GM12878 (cell line): ENCODE data around the gene IRAG1.

Source experiments
- BRCA1 ChIP-seq: IDR thresholded peaks from 2 replicates; pipeline ENCODE4 v1.6.1; 2011; ENCODE audit warnings: low read depth, low read length, improper control_type of control experiment
- CTCF ChIP-seq, 3 experiments: IDR thresholded peaks in 2 of 3; conservative IDR thresholded peaks in 1 of 3; 2 replicates each; pipeline ENCODE4 v1.5.1; 2011; ENCODE audit warnings: low read depth in 3 of 3, low read length in 3 of 3, mild to moderate bottlenecking in 3 of 3, control low read depth in 2 of 3, moderate library complexity in 2 of 3, inconsistent platforms in 1 of 3, mixed read lengths in 1 of 3; ENCODE audit not compliant: control insufficient read depth in 2 of 3, insufficient read depth in 1 of 3; ENCODE audit errors: extremely low read depth in 1 of 3
- CUX1 ChIP-seq: IDR thresholded peaks from 2 replicates; pipeline ENCODE4 v1.6.1; 2012; ENCODE audit warnings: improper control_type of control experiment, low read depth, low read length; ENCODE audit not compliant: insufficient replicate concordance
- EZH2 ChIP-seq: IDR thresholded peaks from 2 replicates; pipeline ENCODE4 v1.6.1; 2012; ENCODE audit warnings: low read depth, mild to moderate bottlenecking, control low read depth, inconsistent platforms, low read length, borderline replicate concordance; ENCODE audit not compliant: control insufficient read depth
- GABPA ChIP-seq: IDR thresholded peaks from 2 replicates; pipeline ENCODE4 v1.6.1; 2014; ENCODE audit warnings: antibody characterized with exemption, low read depth, mild to moderate bottlenecking, inconsistent platforms
- MXI1 ChIP-seq: fragments of 150-350 bp; IDR thresholded peaks from 2 replicates; pipeline ENCODE4 v1.6.1; 2011; ENCODE audit warnings: low read depth, mild to moderate bottlenecking, inconsistent platforms, low read length, improper control_type of control experiment
- NBN ChIP-seq: fragments of 450-650 bp; IDR thresholded peaks from 2 replicates; pipeline ENCODE4 v1.6.1; 2016
- POLR2A ChIP-seq: IDR thresholded peaks from 2 replicates; pipeline ENCODE4 v1.6.1; 2011; ENCODE audit warnings: low read depth, mild to moderate bottlenecking, low read length
- POLR2AphosphoS5 ChIP-seq: IDR thresholded peaks from 2 replicates; pipeline ENCODE4 v1.6.1; 2011; ENCODE audit warnings: mild to moderate bottlenecking, low read length, inconsistent platforms
- RUNX3 ChIP-seq: IDR thresholded peaks from 2 replicates; pipeline ENCODE4 v1.6.1; 2012; ENCODE audit warnings: low read length, inconsistent platforms
- SUZ12 ChIP-seq: fragments of 200-600 bp; sonication (generic); IDR thresholded peaks from one replicate; pipeline ENCODE4 v1.6.1; 2018; ENCODE audit warnings: antibody characterized with exemption, mild to moderate bottlenecking; ENCODE audit not compliant: unreplicated experiment
- USF1 ChIP-seq: IDR thresholded peaks from 2 replicates; pipeline ENCODE4 v1.6.1; 2011; ENCODE audit warnings: borderline replicate concordance, low read depth, mild to moderate bottlenecking, moderate library complexity, mixed read lengths, low read length; ENCODE audit not compliant: insufficient read depth; ENCODE audit errors: extremely low read length
- ZZZ3 ChIP-seq: IDR thresholded peaks from 2 replicates; pipeline ENCODE4 v1.6.1; 2011; ENCODE audit warnings: low read depth; ENCODE audit not compliant: control insufficient read depth, insufficient read length

- TF ChIP-seq POLR2AphosphoS5 = no peak
- no peak for TF ChIP-seq USF1
- no peak for TF ChIP-seq BRCA1
- no peak for TF ChIP-seq MXI1
- TF ChIP-seq GABPA = no peak
- no peak for TF ChIP-seq POLR2A
- TF ChIP-seq RUNX3 = no peak
- no peak for TF ChIP-seq SUZ12
- TF ChIP-seq EZH2 = no peak
- TF ChIP-seq CUX1 = no peak
- no peak for TF ChIP-seq CTCF (IDR thresholded peaks at IDR 0.05 in 2 of 3, conservative IDR thresholded peaks at IDR 0.05 in 1 of 3; ENCODE audit: control insufficient read depth in 2 of 3, extremely low read depth in 1 of 3, insufficient read depth in 1 of 3, low read depth in 3 of 3, low read length in 3 of 3)
- TF ChIP-seq ZZZ3 = no peak
- no peak for TF ChIP-seq NBN
Observed at GRCh38 chr11:10697323-10697620, 3.7 kb upstream of the IRAG1 start.
